Vagina (tissue), 2 donors: Measurements from ENCODE around the gene ESRRA. TPM values are rescaled to one million over a fixed set of nuclear protein-coding genes. Genes with fewer than 3 reads are reported as not detected.

ENCODE experiments used
- DNase-seq, 2 donors: peaks; one replicate each; pipeline ENCODE4 v3.0.0-alpha.2; 2017; ENCODE audit errors: extremely low spot score in 2 of 2
- H3K27ac ChIP-seq: fragments of 200-600 bp; sonication (generic); one replicate; pipeline ENCODE4 v1.5.1; 2019
- H3K27me3 ChIP-seq: fragments of 200-600 bp; sonication (generic); one replicate; pipeline ENCODE4 v1.5.1; 2019
- H3K36me3 ChIP-seq, 2 donors: fragments of 200-600 bp; sonication (generic); one replicate each; pipeline ENCODE4 v1.5.1; 2017 to 2019
- H3K4me1 ChIP-seq: fragments of 200-600 bp; sonication (generic); one replicate; pipeline ENCODE4 v1.5.1; 2019
- H3K4me3 ChIP-seq, 2 donors: fragments of 200-600 bp; sonication (generic); 1 replicate in 1 of 2; 2 replicates in 1 of 2; pipeline ENCODE4 v1.5.1; 2016 to 2019
- H3K9me3 ChIP-seq: fragments of 200-600 bp; sonication (generic); one replicate; pipeline ENCODE4 v1.5.1; 2019
- CTCF ChIP-seq, 3 experiments: fragments of 450-650 bp in 2 of 3; fragments of 200-600 bp in 1 of 3; sonication (generic) in 1 of 3; IDR thresholded peaks; one replicate each; pipeline ENCODE4 v1.5.1; 2017 to 2019; ENCODE audit warnings: antibody characterized with exemption in 3 of 3, mild to moderate bottlenecking in 2 of 3, moderate library complexity in 2 of 3
- POLR2A ChIP-seq, 2 donors: fragments of 450-650 bp; IDR thresholded peaks; one replicate each; pipeline ENCODE4 v1.6.1; 2017; ENCODE audit warnings: antibody characterized with exemption in 2 of 2, mild to moderate bottlenecking in 2 of 2, moderate library complexity in 2 of 2
- POLR2AphosphoS5 ChIP-seq, 2 donors: sonication (generic); formaldehyde crosslinking; IDR thresholded peaks; one replicate each; pipeline ENCODE4 v1.9.0; 2017; ENCODE audit warnings: antibody characterized with exemption in 2 of 2, mild to moderate bottlenecking in 2 of 2, low read depth in 1 of 2; ENCODE audit not compliant: insufficient read depth in 1 of 2
- intact Hi-C: fragments of 100-400 bp; cut with DNase I; formaldehyde crosslinking; loops from one replicate; pipeline ENCODE4 v1.15.1; 2023
- total RNA-seq: library from RNA; depleted of rRNA; stranded (reverse); fragments of >200 nt; gene quantifications from one replicate; pipeline ENCODE4 v1.2.3, GENCODE V29; 2016

Gene ESRRA
- total RNA-seq, 1 donor from 2014 or later = 44.4 TPM

- peak overlapping the region; percentile 87 to 92 for H3K4me3 ChIP-seq
- intact Hi-C loops = no loop called here
- H3K27ac ChIP-seq = peak overlapping the region; percentile 98
- H3K9me3 ChIP-seq = no peaks in the 10 kb centered on the region
- H3K4me1 ChIP-seq = peaks cover 33% of the 10 kb centered on the region
- no peak for TF ChIP-seq POLR2AphosphoS5 (IDR thresholded peaks at IDR 0.05; ENCODE audit: insufficient read depth in 1 of 2, low read depth in 1 of 2)
- no peak for TF ChIP-seq CTCF (IDR thresholded peaks at IDR 0.05)
- no peak for TF ChIP-seq POLR2A (IDR thresholded peaks at IDR 0.05)
- no peaks in the 10 kb centered on the region for H3K27me3 ChIP-seq
- peaks cover 0 to 29% of the 10 kb centered on the region in 2 donors for H3K36me3 ChIP-seq
- no peak for DNase-seq
Measured at GRCh38 chr11:64268025-64268892, 37.1 kb upstream of the ESRRA start.

GRCh38 chr11:64268893-64269539 is 36.3 kb upstream of the ESRRA start:
- H3K4me3 ChIP-seq = peak overlapping the region; percentile 87 to 92
- TF ChIP-seq POLR2A (IDR thresholded peaks at IDR 0.05) = no peak
- TF ChIP-seq POLR2AphosphoS5 (IDR thresholded peaks at IDR 0.05; ENCODE audit: insufficient read depth in 1 of 2, low read depth in 1 of 2) = peak in 1 of 2 donors; percentile 2
- H3K9me3 ChIP-seq = no peaks in the 10 kb centered on the region
- intact Hi-C loops = no loop called here
- H3K36me3 ChIP-seq = peaks cover 0 to 23% of the 10 kb centered on the region in 2 donors
- peak overlapping the region; percentile 98 for H3K27ac ChIP-seq
- H3K27me3 ChIP-seq = no peaks in the 10 kb centered on the region
- H3K4me1 ChIP-seq = peaks cover 33% of the 10 kb centered on the region
- DNase-seq = no peak

GRCh38 chr11:64269540-64270220 is 35.6 kb upstream of the ESRRA start:
- peak in 1 of 2 donors; percentile 100 for DNase-seq
- peaks cover 33% of the 10 kb centered on the region for H3K4me1 ChIP-seq
- peak overlapping the region; percentile 87 to 92 for H3K4me3 ChIP-seq
- TF ChIP-seq CTCF (IDR thresholded peaks at IDR 0.05) (no peak), POLR2AphosphoS5 (IDR thresholded peaks at IDR 0.05; ENCODE audit: insufficient read depth in 1 of 2, low read depth in 1 of 2) (peak in 1 of 2 donors; percentile 99)
- H3K9me3 ChIP-seq = no peaks in the 10 kb centered on the region
- intact Hi-C loops = loop anchor here (2.0 kb wide), 1 partner anchor 23 kb away; the partner anchor contains the start of gene PPP1R14B
- no peaks in the 10 kb centered on the region for H3K27me3 ChIP-seq
- peaks cover 0 to 18% of the 10 kb centered on the region in 2 donors for H3K36me3 ChIP-seq
- peak overlapping the region; percentile 98 for H3K27ac ChIP-seq

GRCh38 chr11:64275031-64275800 is 30.1 kb upstream of the ESRRA start:
- Histone ChIP-seq H3K27ac (no peak overlapping the region), H3K27me3 (no peaks in the 10 kb centered on the region), H3K9me3 (no peaks in the 10 kb centered on the region), H3K4me1 (peaks cover 22% of the 10 kb centered on the region), H3K36me3 (peaks cover 0 to 12% of the 10 kb centered on the region in 2 donors), H3K4me3 (no peak overlapping the region)
- TF ChIP-seq POLR2AphosphoS5 (IDR thresholded peaks at IDR 0.05; ENCODE audit: insufficient read depth in 1 of 2, low read depth in 1 of 2) (no peak), CTCF (IDR thresholded peaks at IDR 0.05) (no peak), POLR2A (IDR thresholded peaks at IDR 0.05) (no peak)
- intact Hi-C loops = no loop called here
- no peak for DNase-seq

GRCh38 chr11:64275841-64276240 is 29.5 kb upstream of the ESRRA start:
- no peak overlapping the region for H3K27ac ChIP-seq

More at GRCh38 chr11:64275841-64276240, 29.5 kb upstream of the ESRRA start:
- Histone ChIP-seq H3K9me3 (no peaks in the 10 kb centered on the region), H3K4me3 (no peak overlapping the region), H3K27me3 (no peaks in the 10 kb centered on the region), H3K36me3 (peaks cover 0 to 12% of the 10 kb centered on the region in 2 donors), H3K4me1 (peaks cover 22% of the 10 kb centered on the region)
- no peak for TF ChIP-seq POLR2A (IDR thresholded peaks at IDR 0.05)
- no peak for TF ChIP-seq POLR2AphosphoS5 (IDR thresholded peaks at IDR 0.05; ENCODE audit: insufficient read depth in 1 of 2, low read depth in 1 of 2)
- no peak for TF ChIP-seq CTCF (IDR thresholded peaks at IDR 0.05)
- DNase-seq = no peak
- intact Hi-C loops = no loop called here
